SU-DHL-6 (cell line): Measurements from ENCODE around the gene MAMSTR.
A peak's percentile ranks its signal among the peaks of the same experiment; 100 is the strongest.

ENCODE experiments used
- H2AFZ ChIP-seq: fragments of 200-600 bp; sonication (generic); 2 replicates; pipeline ENCODE4 v1.6.1; 2014; ENCODE audit warnings: low read depth, mild to moderate bottlenecking, moderate library complexity, mixed read lengths, antibody characterized with exemption, low read length; ENCODE audit not compliant: severe bottlenecking
- H3F3A ChIP-seq: fragments of 200-600 bp; shearing (Covaris generic); 2 replicates; pipeline ENCODE4 v1.6.0; 2016; ENCODE audit warnings: antibody characterized with exemption, mild to moderate bottlenecking; ENCODE audit not compliant: insufficient read depth
- H3K27ac ChIP-seq: fragments of 200-600 bp; sonication (generic); 2 replicates; pipeline ENCODE4 v1.5.1; 2016; ENCODE audit warnings: low read depth, mild to moderate bottlenecking, low read length, moderate library complexity, mixed read lengths
- H3K27me3 ChIP-seq: fragments of 200-600 bp; sonication (generic), shearing (Covaris generic); 2 replicates; pipeline ENCODE4 v1.6.0; 2014; ENCODE audit warnings: mild to moderate bottlenecking, low read length
- H3K36me3 ChIP-seq: fragments of 200-600 bp; sonication (generic); 2 replicates; pipeline ENCODE4 v1.6.1; 2014; ENCODE audit warnings: mild to moderate bottlenecking, low read length, mixed read lengths
- H3K4me2 ChIP-seq: fragments of 300-600, 200-600 bp; shearing (Covaris generic), sonication (generic); 2 replicates; pipeline ENCODE4 v1.6.0; 2014; ENCODE audit warnings: low read length, low read depth, mild to moderate bottlenecking; ENCODE audit not compliant: poor library complexity, severe bottlenecking
- H3K4me3 ChIP-seq: fragments of 200-600 bp; sonication (generic); 2 replicates; pipeline ENCODE4 v1.5.1; 2014; ENCODE audit warnings: antibody characterized with exemption, low read length, mild to moderate bottlenecking, mixed read lengths; ENCODE audit not compliant: insufficient read depth, poor library complexity, severe bottlenecking
- H3K79me2 ChIP-seq: fragments of 200-600 bp; sonication (generic); 2 replicates; pipeline ENCODE4 v1.6.1; 2014; ENCODE audit warnings: mild to moderate bottlenecking, low read length, moderate library complexity; ENCODE audit not compliant: insufficient read depth
- H3K9ac ChIP-seq: fragments of 200-600 bp; sonication (generic); 2 replicates; pipeline ENCODE4 v1.7.0; 2014; ENCODE audit warnings: mild to moderate bottlenecking, low read length
- H3K9me2 ChIP-seq: fragments of 200-600 bp; sonication (generic); replicated peaks from 2 replicates; pipeline ENCODE4 v1.6.1; 2014; ENCODE audit warnings: low read length; ENCODE audit not compliant: insufficient read depth
- H3K9me3 ChIP-seq: fragments of 200-600 bp; sonication (generic); 2 replicates; pipeline ENCODE4 v1.6.1; 2014; ENCODE audit warnings: low read length, mixed read lengths; ENCODE audit not compliant: insufficient read depth
- H4K20me1 ChIP-seq: fragments of 200-600 bp; sonication (generic); 2 replicates; pipeline ENCODE4 v1.6.1; 2014; ENCODE audit warnings: low read depth, mild to moderate bottlenecking, antibody characterized with exemption, low read length, moderate library complexity, mixed read lengths
- CTCF ChIP-seq: fragments of 200-600 bp; sonication (generic); IDR thresholded peaks from one replicate; pipeline ENCODE4 v1.5.1; 2017; ENCODE audit warnings: antibody characterized with exemption, mild to moderate bottlenecking, low read length, moderate library complexity; ENCODE audit not compliant: insufficient read depth, poor library complexity, severe bottlenecking
- EZH2phosphoT487 ChIP-seq: fragments of 200-600 bp; sonication (generic), shearing (Covaris generic); conservative IDR thresholded peaks from 2 replicates; pipeline ENCODE4 v1.6.1; 2018; ENCODE audit warnings: mild to moderate bottlenecking, antibody characterized with exemption, low read length, moderate library complexity, mixed read lengths

Gene MAMSTR

GRCh38 chr19:48722196-48722708 lies 2.7 kb upstream of the MAMSTR start:
- no peaks in the 10 kb centered on the region for H3K27me3 ChIP-seq
- no peak overlapping the region for H2AFZ ChIP-seq

GRCh38 chr19:48720613-48721296 lies 1.2 kb upstream of the MAMSTR start:
- Histone ChIP-seq H3K27me3 (no peaks in the 10 kb centered on the region), H3K79me2 (no peaks in the 10 kb centered on the region), H3F3A (peaks cover 5% of the 10 kb centered on the region; the same call in 1 of the 2 replicates), H2AFZ (peak overlapping the region; percentile 62), H3K9me2 (no peaks in the 10 kb centered on the region), H3K9me3 (no peaks in the 10 kb centered on the region), H3K4me2 (peak overlapping the region; percentile 84), H3K27ac (peak overlapping the region; percentile 73), H3K9ac (peak overlapping the region; percentile 63), H3K4me3 (peak overlapping the region; percentile 53), H4K20me1 (no peaks in the 10 kb centered on the region), H3K36me3 (no peaks in the 10 kb centered on the region)
- no peak for TF ChIP-seq EZH2phosphoT487
- no peak for TF ChIP-seq CTCF

More at GRCh38 chr19:48722196-48722708, 2.7 kb upstream of the MAMSTR start:
- H3K4me3 ChIP-seq, result no peak overlapping the region
- H3K4me2 ChIP-seq, result no peak overlapping the region
- no peaks in the 10 kb centered on the region for H3K79me2 ChIP-seq
- no peak for TF ChIP-seq EZH2phosphoT487
- TF ChIP-seq CTCF, result no peak
- H3F3A ChIP-seq, result peaks cover 5% of the 10 kb centered on the region; the same call in 1 of the 2 replicates
- no peak overlapping the region for H3K27ac ChIP-seq
- no peak overlapping the region for H3K9ac ChIP-seq
- H4K20me1 ChIP-seq, result no peaks in the 10 kb centered on the region
- H3K9me3 ChIP-seq, result no peaks in the 10 kb centered on the region
- H3K36me3 ChIP-seq, result no peaks in the 10 kb centered on the region
- no peaks in the 10 kb centered on the region for H3K9me2 ChIP-seq

GRCh38 chr19:48720251-48720612 lies 707 bp upstream of the MAMSTR start:
- peak overlapping the region; percentile 32 for H3K4me3 ChIP-seq
- H3K9ac ChIP-seq, result peak overlapping the region; percentile 63
- H3F3A ChIP-seq, result peaks cover 2% of the 10 kb centered on the region; the same call in 1 of the 2 replicates
- H2AFZ ChIP-seq, result peak overlapping the region; percentile 62
- H3K27me3 ChIP-seq, result no peaks in the 10 kb centered on the region
- no peaks in the 10 kb centered on the region for H4K20me1 ChIP-seq
- no peaks in the 10 kb centered on the region for H3K79me2 ChIP-seq
- no peak for TF ChIP-seq EZH2phosphoT487
- TF ChIP-seq CTCF, result no peak
- H3K36me3 ChIP-seq, result no peaks in the 10 kb centered on the region
- H3K9me3 ChIP-seq, result no peaks in the 10 kb centered on the region
- H3K27ac ChIP-seq, result no peak overlapping the region
- H3K9me2 ChIP-seq, result no peaks in the 10 kb centered on the region
- H3K4me2 ChIP-seq, result peak overlapping the region; percentile 84
